ENCODE results near the gene RNF223. TPM values are rescaled to one million over a fixed set of nuclear protein-coding genes. Genes with fewer than 3 reads are reported as not detected.

RNF223 gene
- total RNA-seq, 3 donors from 2014 or later: 1.3 to 7.5 (median 2.1) TPM

GRCh38 chr1:1082776-1083415 is 8.8 kb upstream of the RNF223 start:
- no peaks in the 10 kb centered on the region for H3K9me3 ChIP-seq
- no peak for TF ChIP-seq CTCF (IDR thresholded peaks at IDR 0.05)
- no peak overlapping the region for H3K4me3 ChIP-seq
- intact Hi-C loops (cut with DNase I, micrococcal nuclease): no loop called here
- ATAC-seq (no peak), DNase-seq (peak in 2 of 3 donors; percentile 25 to 52)
- H3K36me3 ChIP-seq (ENCODE audit: low read depth): no peaks in the 10 kb centered on the region
- H3K4me1 ChIP-seq (ENCODE audit: low read depth): peaks cover 13% of the 10 kb centered on the region

- H3K36me3 ChIP-seq (ENCODE audit: low read depth): no peaks in the 10 kb centered on the region
- no peak overlapping the region for H3K4me3 ChIP-seq
- peaks cover 13% of the 10 kb centered on the region for H3K4me1 ChIP-seq (ENCODE audit: low read depth)
- H3K9me3 ChIP-seq: no peaks in the 10 kb centered on the region
- DNase-seq: peak in 2 of 3 donors; percentile 22 to 48
- TF ChIP-seq CTCF (IDR thresholded peaks at IDR 0.05): no peak
- ATAC-seq: no peak
- intact Hi-C loops (cut with DNase I, micrococcal nuclease): no loop called here
Observed at GRCh38 chr1:1082239-1082775, 8.2 kb upstream of the RNF223 start.

- no peak for ATAC-seq
- Histone ChIP-seq H3K36me3 (ENCODE audit: low read depth) (no peaks in the 10 kb centered on the region), H3K4me1 (ENCODE audit: low read depth) (peaks cover 13% of the 10 kb centered on the region), H3K4me3 (no peak overlapping the region), H3K9me3 (no peaks in the 10 kb centered on the region)
- intact Hi-C loops (cut with DNase I, micrococcal nuclease): no loop called here
- peak in 2 of 3 donors; percentile 30 to 50 for DNase-seq
- TF ChIP-seq CTCF (IDR thresholded peaks at IDR 0.05): no peak
Observed at GRCh38 chr1:1081311-1082238, 7.5 kb upstream of the RNF223 start.

GRCh38 chr1:1080951-1081310 is 6.8 kb upstream of the RNF223 start:
- Histone ChIP-seq H3K36me3 (ENCODE audit: low read depth) (no peaks in the 10 kb centered on the region), H3K9me3 (no peaks in the 10 kb centered on the region), H3K4me1 (ENCODE audit: low read depth) (peaks cover 13% of the 10 kb centered on the region), H3K4me3 (no peak overlapping the region)
- no peak for TF ChIP-seq CTCF (IDR thresholded peaks at IDR 0.05)
- DNase-seq (peak in 2 of 3 donors; percentile 39 to 56), ATAC-seq (no peak)
- intact Hi-C loops (cut with DNase I, micrococcal nuclease): no loop called here

- ATAC-seq (peak; percentile 81), DNase-seq (peak in 2 of 3 donors; percentile 64 to 79)
- H3K9me3 ChIP-seq: no peaks in the 10 kb centered on the region
- H3K4me3 ChIP-seq: no peak overlapping the region
- no peaks in the 10 kb centered on the region for H3K36me3 ChIP-seq (ENCODE audit: low read depth)
- H3K4me1 ChIP-seq (ENCODE audit: low read depth): peaks cover 13% of the 10 kb centered on the region
- no peak for TF ChIP-seq CTCF (IDR thresholded peaks at IDR 0.05)
- intact Hi-C loops (cut with DNase I, micrococcal nuclease): no loop called here
Observed at GRCh38 chr1:1080122-1080757, 6.1 kb upstream of the RNF223 start.

All from mucosa of descending colon (tissue), 3 donors.